ENCODE results near the gene RPS19BP1. TPM values are rescaled to one million over a fixed set of nuclear protein-coding genes. Genes with fewer than 3 reads are reported as not detected.
A peak's percentile ranks its signal among the peaks of the same experiment; 100 is the strongest.
"Not testable (repeated sequence)": the region's sequence is repeated elsewhere in the genome, so short reads cannot be mapped to it uniquely, and the experiment has no call there.

The RPS19BP1 gene
- total RNA-seq, 2 donors from 2014 or later = 42.6 to 47.3 TPM

DNA sequence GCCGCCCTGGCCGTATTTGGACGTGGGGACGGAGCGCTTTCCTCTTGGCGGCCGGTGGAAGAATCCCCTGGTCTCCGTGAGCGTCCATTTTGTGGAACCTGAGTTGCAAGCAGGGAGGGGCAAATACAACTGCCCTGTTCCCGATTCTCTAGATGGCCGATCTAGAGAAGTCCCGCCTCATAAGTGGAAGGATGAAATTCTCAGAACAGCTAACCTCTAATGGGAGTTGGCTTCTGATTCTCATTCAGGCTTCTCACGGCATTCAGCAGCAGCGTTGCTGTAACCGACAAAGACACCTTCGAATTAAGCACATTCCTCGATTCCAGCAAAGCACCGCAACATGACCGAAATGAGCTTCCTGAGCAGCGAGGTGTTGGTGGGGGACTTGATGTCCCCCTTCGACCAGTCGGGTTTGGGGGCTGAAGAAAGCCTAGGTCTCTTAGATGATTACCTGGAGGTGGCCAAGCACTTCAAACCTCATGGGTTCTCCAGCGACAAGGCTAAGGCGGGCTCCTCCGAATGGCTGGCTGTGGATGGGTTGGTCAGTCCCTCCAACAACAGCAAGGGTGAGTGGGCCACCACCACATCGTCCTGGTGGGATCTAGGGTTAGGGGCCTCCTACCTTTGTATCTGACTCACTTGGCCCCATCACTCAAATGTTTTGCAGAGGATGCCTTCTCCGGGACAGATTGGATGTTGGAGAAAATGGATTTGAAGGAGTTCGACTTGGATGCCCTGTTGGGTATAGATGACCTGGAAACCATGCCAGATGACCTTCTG is 11.3 kb downstream of the RPS19BP1 start:
- H3K4me1 Mint-ChIP-seq = peaks cover 44% of the 10 kb centered on the region
- peaks cover 10% of the 10 kb centered on the region for H3K36me3 Mint-ChIP-seq (ENCODE audit: low read depth)
- ATAC-seq; H3K9me3 ChIP-seq (ENCODE audit: control insufficient read depth, low read length, poor library complexity, severe bottlenecking); DNase-seq; H3K27me3 Mint-ChIP-seq: not testable (repeated sequence)
- H3K4me3 Mint-ChIP-seq = peak overlapping the region; percentile 97
- H3K27ac Mint-ChIP-seq = peak overlapping the region; percentile 99

DNA sequence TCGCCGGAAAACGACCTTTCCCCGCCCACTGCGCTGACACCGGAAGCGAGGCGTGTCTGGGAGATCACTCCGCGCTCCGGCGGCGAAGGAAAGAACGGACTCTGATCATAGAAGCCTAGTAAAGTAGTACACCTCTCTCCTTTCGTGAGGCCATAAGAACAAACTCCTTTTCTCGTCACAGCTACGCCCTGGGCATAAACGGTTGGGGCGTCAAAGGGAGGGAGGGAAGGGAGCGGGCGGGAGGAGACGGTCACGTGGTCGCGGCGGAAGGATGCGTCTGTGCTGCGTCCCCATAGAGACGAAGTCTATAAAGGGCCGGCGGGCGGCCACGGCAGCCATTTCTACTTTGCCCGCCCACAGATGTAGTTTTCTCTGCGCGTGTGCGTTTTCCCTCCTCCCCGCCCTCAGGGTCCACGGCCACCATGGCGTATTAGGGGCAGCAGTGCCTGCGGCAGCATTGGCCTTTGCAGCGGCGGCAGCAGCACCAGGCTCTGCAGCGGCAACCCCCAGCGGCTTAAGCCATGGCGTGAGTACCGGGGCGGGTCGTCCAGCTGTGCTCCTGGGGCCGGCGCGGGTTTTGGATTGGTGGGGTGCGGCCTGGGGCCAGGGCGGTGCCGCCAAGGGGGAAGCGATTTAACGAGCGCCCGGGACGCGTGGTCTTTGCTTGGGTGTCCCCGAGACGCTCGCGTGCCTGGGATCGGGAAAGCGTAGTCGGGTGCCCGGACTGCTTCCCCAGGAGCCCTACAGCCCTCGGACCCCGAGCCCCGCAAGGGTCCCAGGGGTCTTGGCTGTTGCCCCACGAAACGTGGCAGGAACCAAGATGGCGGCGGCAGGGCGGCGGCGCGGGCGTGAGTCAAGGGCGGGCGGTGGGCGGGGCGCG is 12.1 kb downstream of the RPS19BP1 start, which contains the start of gene ATF4:
TSS of gene ATF4 (plus strand) at position 337 of the 880 bp plus-strand sequence. CDS start 884 bp downstream, outside the sequence.
- peak within 1 kb of the TSS; percentile 99 for H3K27ac Mint-ChIP-seq
- ATAC-seq (peak; percentile 58), DNase-seq (peak; percentile 82 to 91 (median 82))
- no peaks in the 10 kb centered on the region for H3K9me3 ChIP-seq (ENCODE audit: control insufficient read depth, low read length, poor library complexity, severe bottlenecking)
- H3K4me1 Mint-ChIP-seq = peaks cover 39% of the 10 kb centered on the region
- H3K4me3 Mint-ChIP-seq = peak within 1 kb of the TSS; percentile 97
- no peaks in the 10 kb centered on the region for H3K27me3 Mint-ChIP-seq
- H3K36me3 Mint-ChIP-seq (ENCODE audit: low read depth) = peaks cover 13% of the 10 kb centered on the region

DNA sequence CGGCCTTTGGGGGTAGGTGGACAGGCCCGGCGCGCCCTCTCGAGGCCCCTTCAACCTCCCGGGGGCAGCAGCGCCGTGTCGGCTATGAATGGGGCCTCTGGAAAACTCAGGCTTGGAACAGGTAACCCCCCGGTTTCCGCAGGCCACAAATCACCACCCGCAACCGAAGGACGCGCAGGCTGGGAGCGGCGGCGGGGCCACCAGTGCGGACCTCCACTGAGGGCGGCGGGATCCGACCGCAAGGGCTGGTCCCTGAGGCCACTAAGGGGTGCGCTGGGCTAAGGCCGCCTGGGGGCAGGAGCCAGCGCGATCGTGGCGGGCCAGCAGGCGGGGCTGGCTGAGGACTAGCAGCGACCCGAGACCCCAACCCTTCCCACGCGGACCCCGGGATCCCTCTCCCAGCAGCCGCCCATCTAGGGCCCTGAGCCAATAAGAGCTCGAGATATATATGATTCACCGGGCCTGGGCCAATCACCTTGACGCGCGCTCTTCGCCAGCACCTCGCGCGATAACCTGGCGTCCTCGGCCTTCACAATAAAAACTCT is 12.8 kb downstream of the RPS19BP1 start:
- ATAC-seq = peak; percentile 93
- Mint-ChIP-seq H3K4me1 (peaks cover 34% of the 10 kb centered on the region), H3K36me3 (ENCODE audit: low read depth) (peaks cover 14% of the 10 kb centered on the region), H3K27ac (peak overlapping the region; percentile 99), H3K27me3 (no peaks in the 10 kb centered on the region), H3K4me3 (peak overlapping the region; percentile 97)
- DNase-seq = peak in 2 of 3 donors; percentile 88 to 93
- no peaks in the 10 kb centered on the region for H3K9me3 ChIP-seq (ENCODE audit: control insufficient read depth, low read length, poor library complexity, severe bottlenecking)

DNA sequence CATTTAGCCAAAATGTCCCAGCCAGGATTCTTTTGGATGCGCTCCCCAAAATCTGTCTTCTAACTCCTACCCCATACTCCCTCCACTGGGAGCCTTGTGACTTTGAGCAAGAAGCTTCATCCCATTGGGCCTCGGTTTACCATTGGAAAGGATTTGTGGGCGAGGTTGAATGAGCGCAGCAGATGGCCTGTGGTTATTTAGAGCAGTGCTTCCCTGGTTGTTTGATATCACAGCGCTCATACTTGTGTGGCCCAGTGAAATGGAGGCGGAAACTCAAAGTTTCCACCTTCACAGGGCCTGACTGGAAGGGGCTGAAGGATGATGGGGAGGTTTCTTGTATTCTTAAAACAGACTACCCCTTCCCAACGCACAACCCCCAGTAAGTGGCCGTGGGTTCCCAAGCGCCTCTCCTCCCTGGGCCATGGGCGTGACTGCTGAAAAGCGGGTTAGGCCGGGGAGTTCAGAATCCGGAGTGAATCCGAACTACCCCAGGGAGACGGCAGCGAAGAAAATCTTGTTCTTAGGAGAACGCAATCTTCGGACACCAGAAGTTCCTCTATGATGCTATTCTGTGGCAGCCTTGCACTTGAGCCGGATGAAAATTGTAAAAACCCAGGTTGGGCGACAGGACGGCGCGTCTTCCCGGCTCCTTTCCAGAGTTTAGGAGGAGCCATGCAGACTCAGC is 13.4 kb downstream of the RPS19BP1 start:
- Mint-ChIP-seq H3K36me3 (ENCODE audit: low read depth) (peaks cover 16% of the 10 kb centered on the region), H3K4me1 (peaks cover 37% of the 10 kb centered on the region), H3K27ac (peak overlapping the region; percentile 99), H3K27me3 (no peaks in the 10 kb centered on the region), H3K4me3 (peak overlapping the region; percentile 97)
- H3K9me3 ChIP-seq (ENCODE audit: control insufficient read depth, low read length, poor library complexity, severe bottlenecking) = no peaks in the 10 kb centered on the region
- ATAC-seq (no peak), DNase-seq (no peak)

DNA sequence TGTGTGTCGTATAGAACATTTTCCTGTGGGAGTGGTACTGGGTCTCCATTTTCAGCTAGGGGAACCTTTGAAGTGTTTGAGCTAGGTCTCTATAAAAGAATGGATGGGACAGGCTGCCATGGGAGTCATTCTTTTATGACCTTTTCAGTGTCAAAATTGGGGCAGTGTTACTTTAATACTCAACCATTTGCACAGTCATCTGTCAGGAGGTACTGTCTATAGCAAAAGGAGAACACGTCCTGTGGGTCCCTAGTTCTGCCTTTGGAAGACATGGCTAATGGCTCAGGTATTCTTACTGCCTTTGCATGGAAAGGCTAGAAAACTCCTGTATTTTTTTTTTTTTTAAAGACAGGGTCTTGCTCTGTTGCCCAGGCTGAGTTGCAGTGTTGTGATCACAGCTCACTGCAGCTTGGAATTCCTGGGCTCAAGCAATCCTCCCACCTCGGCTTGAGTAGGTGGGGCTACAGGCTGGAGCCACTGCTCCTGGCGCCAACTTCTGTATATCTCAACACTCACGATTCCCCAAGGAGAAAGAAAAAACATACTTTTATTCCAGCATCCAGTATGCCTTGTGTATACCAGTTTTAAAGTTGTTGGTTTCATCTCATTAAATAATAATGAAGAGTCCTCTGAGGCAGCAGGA is 14.3 kb downstream of the RPS19BP1 start:
- no peak overlapping the region for H3K27ac Mint-ChIP-seq
- DNase-seq = no peak
- peaks cover 33% of the 10 kb centered on the region for H3K4me1 Mint-ChIP-seq
- no peak for ATAC-seq
- H3K4me3 Mint-ChIP-seq = peak overlapping the region; percentile 97
- no peaks in the 10 kb centered on the region for H3K9me3 ChIP-seq (ENCODE audit: control insufficient read depth, low read length, poor library complexity, severe bottlenecking)
- no peaks in the 10 kb centered on the region for H3K27me3 Mint-ChIP-seq
- peaks cover 16% of the 10 kb centered on the region for H3K36me3 Mint-ChIP-seq (ENCODE audit: low read depth)

- ATAC-seq (no peak), DNase-seq (no peak)
- no peaks in the 10 kb centered on the region for H3K27me3 Mint-ChIP-seq
- H3K4me3 Mint-ChIP-seq = no peak overlapping the region
- H3K27ac Mint-ChIP-seq = no peak overlapping the region
- no peaks in the 10 kb centered on the region for H3K9me3 ChIP-seq (ENCODE audit: control insufficient read depth, low read length, poor library complexity, severe bottlenecking)
- peaks cover 16% of the 10 kb centered on the region for H3K36me3 Mint-ChIP-seq (ENCODE audit: low read depth)
- peaks cover 25% of the 10 kb centered on the region for H3K4me1 Mint-ChIP-seq
Measured at GRCh38 chr22:39517470-39517869, 15.1 kb downstream of the RPS19BP1 start.

DNA sequence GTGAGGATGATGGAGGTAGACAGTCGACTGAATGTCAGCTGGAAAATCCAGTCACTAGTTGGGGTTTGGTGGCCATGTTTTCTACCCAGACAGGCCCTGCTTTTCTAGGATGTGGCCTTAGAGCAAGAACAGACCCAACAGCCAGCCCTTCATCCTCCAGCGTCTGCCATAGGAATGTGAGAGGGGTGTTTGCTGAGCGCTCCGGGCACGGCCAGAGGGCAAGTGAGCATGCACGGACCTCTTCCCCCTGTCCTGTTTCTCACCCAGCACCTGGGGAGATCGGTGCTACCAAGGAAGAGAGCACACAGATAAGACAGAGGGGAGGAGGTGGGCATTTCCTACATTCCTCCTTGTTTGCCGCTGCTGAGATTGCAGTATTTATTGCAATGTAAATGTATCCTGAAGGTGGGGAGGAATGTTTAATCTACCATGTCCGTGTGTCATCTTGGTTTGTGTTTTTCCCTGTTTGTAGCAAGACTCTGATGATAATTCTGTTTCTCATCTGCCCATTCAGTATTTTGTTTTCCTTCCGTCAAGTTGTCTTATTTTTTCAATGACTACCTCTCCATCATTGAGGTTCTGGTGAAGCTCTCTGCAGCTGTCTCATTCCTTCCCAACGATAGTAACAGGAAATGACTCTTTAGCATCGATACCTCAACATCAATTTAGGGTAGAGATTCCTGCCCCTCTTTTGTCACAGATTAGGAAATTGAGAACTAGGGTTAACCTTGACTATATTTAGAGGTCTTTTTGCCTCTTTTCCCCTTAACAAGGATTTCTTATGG is 17.1 kb downstream of the RPS19BP1 start:
- no peak overlapping the region for H3K4me3 Mint-ChIP-seq
- ATAC-seq (no peak), DNase-seq (no peak)
- H3K9me3 ChIP-seq (ENCODE audit: control insufficient read depth, low read length, poor library complexity, severe bottlenecking) = no peaks in the 10 kb centered on the region
- H3K27me3 Mint-ChIP-seq = no peaks in the 10 kb centered on the region
- peak overlapping the region; percentile 62 for H3K27ac Mint-ChIP-seq
- H3K36me3 Mint-ChIP-seq (ENCODE audit: low read depth) = peaks cover 10% of the 10 kb centered on the region
- H3K4me1 Mint-ChIP-seq = peaks cover 14% of the 10 kb centered on the region

DNA sequence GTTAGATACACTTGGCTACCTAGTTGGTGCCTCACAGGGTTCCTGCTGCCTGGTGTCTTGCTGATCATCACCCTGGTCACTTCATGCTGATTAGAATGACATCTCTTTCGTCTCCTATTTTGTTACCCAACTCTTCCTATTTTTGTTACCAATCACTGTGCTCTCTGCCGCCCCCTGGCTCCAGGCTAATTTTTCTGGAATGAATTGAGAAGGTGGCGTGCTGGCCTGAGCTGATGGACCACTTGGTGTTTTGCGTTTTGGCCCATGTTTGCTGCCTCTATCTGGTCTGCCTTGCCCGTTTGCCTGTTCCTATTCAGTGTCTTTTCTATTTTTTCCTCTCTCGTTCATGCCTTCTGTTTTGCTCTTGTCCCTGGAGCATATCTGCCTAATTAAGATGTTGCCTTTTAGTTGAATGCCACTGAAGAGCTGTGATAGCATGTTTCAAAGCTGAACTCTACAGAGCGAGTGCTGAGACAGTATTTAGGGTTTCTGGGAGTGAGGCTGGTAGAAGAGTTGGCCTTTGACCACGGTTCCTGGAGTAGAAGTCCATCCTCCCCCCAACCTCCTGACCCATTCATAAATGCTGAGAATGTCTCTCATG is 18.1 kb downstream of the RPS19BP1 start:
- H3K27ac Mint-ChIP-seq = peak overlapping the region; percentile 41
- no peak overlapping the region for H3K4me3 Mint-ChIP-seq
- peak; percentile 62 for ATAC-seq

GRCh38 chr22:39513791-39514190 is 18.8 kb downstream of the RPS19BP1 start:
- H3K9me3 ChIP-seq (ENCODE audit: control insufficient read depth, low read length, poor library complexity, severe bottlenecking) = no peaks in the 10 kb centered on the region
- ATAC-seq (no peak), DNase-seq (no peak)
- H3K27ac Mint-ChIP-seq = no peak overlapping the region
- no peak overlapping the region for H3K4me3 Mint-ChIP-seq
- H3K4me1 Mint-ChIP-seq = peaks cover 10% of the 10 kb centered on the region
- H3K36me3 Mint-ChIP-seq (ENCODE audit: low read depth) = peaks cover 11% of the 10 kb centered on the region
- H3K27me3 Mint-ChIP-seq = no peaks in the 10 kb centered on the region

More for the DNA sequence above, 18.1 kb downstream of the RPS19BP1 start:
- no peaks in the 10 kb centered on the region for H3K9me3 ChIP-seq (ENCODE audit: control insufficient read depth, low read length, poor library complexity, severe bottlenecking)
- no peaks in the 10 kb centered on the region for H3K27me3 Mint-ChIP-seq
- DNase-seq = peak in 1 of 3 donors; percentile 53
- H3K36me3 Mint-ChIP-seq (ENCODE audit: low read depth) = peaks cover 11% of the 10 kb centered on the region
- peaks cover 11% of the 10 kb centered on the region for H3K4me1 Mint-ChIP-seq

GRCh38 chr22:39512026-39512425 is 20.5 kb downstream of the RPS19BP1 start:
- Mint-ChIP-seq H3K4me3 (no peak overlapping the region), H3K4me1 (peaks cover 15% of the 10 kb centered on the region), H3K27ac (no peak overlapping the region), H3K36me3 (ENCODE audit: low read depth) (peaks cover 15% of the 10 kb centered on the region), H3K27me3 (no peaks in the 10 kb centered on the region)
- ATAC-seq (no peak), DNase-seq (no peak)
- H3K9me3 ChIP-seq (ENCODE audit: control insufficient read depth, low read length, poor library complexity, severe bottlenecking) = no peaks in the 10 kb centered on the region

- no peaks in the 10 kb centered on the region for H3K9me3 ChIP-seq (ENCODE audit: control insufficient read depth, low read length, poor library complexity, severe bottlenecking)
- no peaks in the 10 kb centered on the region for H3K27me3 Mint-ChIP-seq
- H3K4me3 Mint-ChIP-seq = no peak overlapping the region
- no peak for ATAC-seq
- peaks cover 17% of the 10 kb centered on the region for H3K36me3 Mint-ChIP-seq (ENCODE audit: low read depth)
- no peak for DNase-seq
- H3K4me1 Mint-ChIP-seq = peaks cover 19% of the 10 kb centered on the region
- H3K27ac Mint-ChIP-seq = peak overlapping the region; percentile 73
Measured at GRCh38 chr22:39511226-39511625, 21.3 kb downstream of the RPS19BP1 start.

All from T-helper 17 cell (primary cell).